ENCODE results near the gene FDX2. TPM values are rescaled to one million over a fixed set of nuclear protein-coding genes. Genes with fewer than 3 reads are reported as not detected.
A peak's percentile ranks its signal among the peaks of the same experiment; 100 is the strongest.
"Not testable (repeated sequence)": the region's sequence is repeated elsewhere in the genome, so short reads cannot be mapped to it uniquely, and the experiment has no call there.

FDX2 gene
- total RNA-seq, 2 experiments from 2014 or later = 8.2 to 9.4 TPM

DNA sequence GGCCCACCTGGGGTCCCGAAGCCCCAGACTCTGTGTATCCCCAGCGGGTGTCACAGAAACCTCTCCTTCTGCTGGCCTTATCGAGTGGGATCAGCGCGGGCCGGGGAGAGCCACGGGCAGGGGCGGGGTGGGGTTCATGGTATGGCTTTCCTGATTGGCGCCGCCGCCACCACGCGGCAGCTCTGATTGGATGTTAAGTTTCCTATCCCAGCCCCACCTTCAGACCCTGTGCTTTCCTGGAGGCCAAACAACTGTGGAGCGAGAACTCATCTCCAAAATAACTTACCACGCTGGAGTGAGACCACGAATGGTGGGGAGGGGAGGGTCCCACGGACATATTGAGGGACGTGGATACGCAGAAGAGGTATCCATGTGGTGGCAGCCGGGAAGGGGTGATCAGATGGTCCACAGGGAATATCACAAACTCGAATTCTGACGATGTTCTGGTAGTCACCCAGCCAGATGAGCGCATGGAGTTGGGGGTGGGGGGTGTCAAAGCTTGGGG is 27.1 kb downstream of the FDX2 start:
- ChIA-PET CTCF (interaction anchor here (1.0 to 4.7 kb wide), 9 partner anchors 18 to 137 kb away, joined by 3 to 40 read pairs (median 6); partner anchors contain the start of genes ICAM1 and RAVER1), POLR2A (interaction anchor here (1.0 to 5.8 kb wide), 4 partner anchors 18 to 186 kb away, joined by 3 to 54 read pairs (median 4); partner anchors contain the start of genes ANGPTL6, ICAM1 and TYK2)
- Mint-ChIP-seq H3K27ac (no peak overlapping the region), H3K4me3 (peak overlapping the region; percentile 73), H3K27me3 (ENCODE audit: low read depth) (peaks cover 56% of the 10 kb centered on the region), H3K4me1 (ENCODE audit: low read depth) (peaks cover 84% of the 10 kb centered on the region), H3K9me3 (ENCODE audit: insufficient read depth) (no peaks in the 10 kb centered on the region), H3K36me3 (ENCODE audit: low read depth) (peaks cover 32% of the 10 kb centered on the region)
- DNase-seq (peak; percentile 41), ATAC-seq (no peak)

DNA sequence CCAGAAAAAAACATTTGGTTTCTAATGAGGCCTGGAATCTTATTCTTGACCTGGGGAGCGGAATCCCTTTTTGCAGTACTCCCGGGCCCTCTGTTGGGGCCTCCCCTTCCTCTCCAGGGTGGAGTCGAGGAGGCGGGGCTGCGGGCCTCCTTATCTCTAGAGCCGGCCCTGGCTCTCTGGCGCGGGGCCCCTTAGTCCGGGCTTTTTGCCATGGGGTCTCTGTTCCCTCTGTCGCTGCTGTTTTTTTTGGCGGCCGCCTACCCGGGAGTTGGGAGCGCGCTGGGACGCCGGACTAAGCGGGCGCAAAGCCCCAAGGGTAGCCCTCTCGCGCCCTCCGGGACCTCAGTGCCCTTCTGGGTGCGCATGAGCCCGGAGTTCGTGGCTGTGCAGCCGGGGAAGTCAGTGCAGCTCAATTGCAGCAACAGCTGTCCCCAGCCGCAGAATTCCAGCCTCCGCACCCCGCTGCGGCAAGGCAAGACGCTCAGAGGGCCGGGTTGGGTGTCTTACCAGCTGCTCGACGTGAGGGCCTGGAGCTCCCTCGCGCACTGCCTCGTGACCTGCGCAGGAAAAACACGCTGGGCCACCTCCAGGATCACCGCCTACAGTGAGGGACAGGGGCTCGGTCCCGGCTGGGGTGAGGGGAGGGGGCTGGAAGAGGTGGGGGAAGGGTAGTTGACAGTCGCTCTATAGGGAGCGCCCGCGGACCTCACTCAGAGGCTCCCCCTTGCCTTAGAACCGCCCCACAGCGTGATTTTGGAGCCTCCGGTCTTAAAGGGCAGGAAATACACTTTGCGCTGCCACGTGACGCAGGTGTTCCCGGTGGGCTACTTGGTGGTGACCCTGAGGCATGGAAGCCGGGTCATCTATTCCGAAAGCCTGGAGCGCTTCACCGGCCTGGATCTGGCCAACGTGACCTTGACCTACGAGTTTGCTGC is 28.7 kb downstream of the FDX2 start, which contains the start of gene ICAM4:
Gene ICAM4, plus strand, starts transcription at position 153 of the 935 bp plus-strand sequence. Its CDS starts 58 bp downstream, at position 211.
- no peaks in the 10 kb centered on the region for H3K9me3 Mint-ChIP-seq (ENCODE audit: insufficient read depth)
- H3K4me3 Mint-ChIP-seq = peak within 1 kb of the TSS; percentile 54

GRCh38 chr19:10285393-10285792 is 30.4 kb downstream of the FDX2 start:
- Mint-ChIP-seq H3K27me3 (ENCODE audit: low read depth) (peaks cover 26% of the 10 kb centered on the region), H3K4me3 (no peak overlapping the region), H3K27ac (no peak overlapping the region), H3K4me1 (ENCODE audit: low read depth) (peaks cover 61% of the 10 kb centered on the region), H3K36me3 (ENCODE audit: low read depth) (peaks cover 37% of the 10 kb centered on the region), H3K9me3 (ENCODE audit: insufficient read depth) (no peaks in the 10 kb centered on the region)
- POLR2A ChIA-PET = interaction anchor here (1.4 to 5.8 kb wide), 2 partner anchors 15 to 48 kb away, joined by 3 to 54 read pairs; partner anchors contain the start of genes ICAM1 and RAVER1
- CTCF ChIA-PET = interaction anchor here (1.1 to 4.7 kb wide), 2 partner anchors 15 to 105 kb away, joined by 5 to 40 read pairs; partner anchors contain the start of gene ICAM1
- DNase-seq (no peak), ATAC-seq (no peak)

More for the DNA sequence above, 28.7 kb downstream of the FDX2 start, which contains the start of gene ICAM4:
- POLR2A ChIA-PET = interaction anchor here (1.0 to 5.8 kb wide), 3 partner anchors 10 to 28 kb away, joined by 3 to 54 read pairs (median 6); partner anchors contain the start of gene ICAM1
- Mint-ChIP-seq H3K4me1 (ENCODE audit: low read depth) (peaks cover 72% of the 10 kb centered on the region), H3K27ac (peak within 1 kb of the TSS; percentile 68), H3K27me3 (ENCODE audit: low read depth) (peaks cover 41% of the 10 kb centered on the region), H3K36me3 (ENCODE audit: low read depth) (peaks cover 31% of the 10 kb centered on the region)
- DNase-seq = peak; percentile 72
- peak; percentile 43 for ATAC-seq
- CTCF ChIA-PET = interaction anchor here (0.9 to 4.7 kb wide), 11 partner anchors 9 to 192 kb away, joined by 3 to 40 read pairs (median 3); partner anchors contain the start of genes ICAM1 and TYK2

DNA sequence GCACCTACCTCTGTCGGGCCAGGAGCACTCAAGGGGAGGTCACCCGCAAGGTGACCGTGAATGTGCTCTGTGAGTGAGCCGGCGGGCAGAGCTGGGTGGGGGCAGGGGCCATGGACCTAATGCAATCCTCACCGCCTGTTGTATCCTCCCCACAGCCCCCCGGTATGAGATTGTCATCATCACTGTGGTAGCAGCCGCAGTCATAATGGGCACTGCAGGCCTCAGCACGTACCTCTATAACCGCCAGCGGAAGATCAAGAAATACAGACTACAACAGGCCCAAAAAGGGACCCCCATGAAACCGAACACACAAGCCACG is 30.9 kb downstream of the FDX2 start:
- Mint-ChIP-seq H3K36me3 (ENCODE audit: low read depth) (peaks cover 40% of the 10 kb centered on the region), H3K4me1 (ENCODE audit: low read depth) (peaks cover 61% of the 10 kb centered on the region), H3K9me3 (ENCODE audit: insufficient read depth) (no peaks in the 10 kb centered on the region), H3K4me3 (no peak overlapping the region), H3K27ac (no peak overlapping the region), H3K27me3 (ENCODE audit: low read depth) (peaks cover 21% of the 10 kb centered on the region)
- CTCF ChIA-PET = interaction anchor here (4.7 kb wide), 1 partner anchor 14 kb away, joined by 40 read pairs; the partner anchor contains the start of gene ICAM1
- POLR2A ChIA-PET = interaction anchor here (5.8 kb wide), 1 partner anchor 14 kb away, joined by 54 read pairs; the partner anchor contains the start of gene ICAM1
- ATAC-seq (no peak), DNase-seq (no peak)

DNA sequence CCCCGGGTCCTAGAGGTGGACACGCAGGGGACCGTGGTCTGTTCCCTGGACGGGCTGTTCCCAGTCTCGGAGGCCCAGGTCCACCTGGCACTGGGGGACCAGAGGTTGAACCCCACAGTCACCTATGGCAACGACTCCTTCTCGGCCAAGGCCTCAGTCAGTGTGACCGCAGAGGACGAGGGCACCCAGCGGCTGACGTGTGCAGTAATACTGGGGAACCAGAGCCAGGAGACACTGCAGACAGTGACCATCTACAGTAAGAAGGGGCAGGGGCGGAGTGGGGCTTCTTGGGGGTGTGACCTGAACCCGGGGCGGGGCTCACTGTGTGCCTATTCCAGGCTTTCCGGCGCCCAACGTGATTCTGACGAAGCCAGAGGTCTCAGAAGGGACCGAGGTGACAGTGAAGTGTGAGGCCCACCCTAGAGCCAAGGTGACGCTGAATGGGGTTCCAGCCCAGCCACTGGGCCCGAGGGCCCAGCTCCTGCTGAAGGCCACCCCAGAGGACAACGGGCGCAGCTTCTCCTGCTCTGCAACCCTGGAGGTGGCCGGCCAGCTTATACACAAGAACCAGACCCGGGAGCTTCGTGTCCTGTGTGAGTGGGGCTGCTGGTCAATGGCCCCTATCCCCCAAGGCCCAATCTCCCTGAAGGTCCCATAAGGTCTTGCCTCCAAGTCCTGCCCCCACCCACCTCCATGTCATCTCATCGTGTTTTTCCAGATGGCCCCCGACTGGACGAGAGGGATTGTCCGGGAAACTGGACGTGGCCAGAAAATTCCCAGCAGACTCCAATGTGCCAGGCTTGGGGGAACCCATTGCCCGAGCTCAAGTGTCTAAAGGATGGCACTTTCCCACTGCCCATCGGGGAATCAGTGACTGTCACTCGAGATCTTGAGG is 31.5 kb downstream of the FDX2 start:
- CTCF ChIA-PET = interaction anchor here (4.7 kb wide), 1 partner anchor 14 kb away, joined by 40 read pairs; the partner anchor contains the start of gene ICAM1
- DNase-seq (no peak), ATAC-seq (no peak)
- Mint-ChIP-seq H3K9me3 (ENCODE audit: insufficient read depth) (no peaks in the 10 kb centered on the region), H3K4me1 (ENCODE audit: low read depth) (peaks cover 63% of the 10 kb centered on the region), H3K27ac (no peak overlapping the region), H3K27me3 (ENCODE audit: low read depth) (peaks cover 17% of the 10 kb centered on the region), H3K4me3 (no peak overlapping the region), H3K36me3 (ENCODE audit: low read depth) (peaks cover 44% of the 10 kb centered on the region)
- POLR2A ChIA-PET = no interaction called here

GRCh38 chr19:10283301-10284064 is 32.3 kb downstream of the FDX2 start:
- Mint-ChIP-seq H3K4me3 (no peak overlapping the region), H3K9me3 (ENCODE audit: insufficient read depth) (no peaks in the 10 kb centered on the region), H3K27ac (no peak overlapping the region), H3K27me3 (ENCODE audit: low read depth) (peaks cover 9% of the 10 kb centered on the region), H3K36me3 (ENCODE audit: low read depth) (peaks cover 48% of the 10 kb centered on the region), H3K4me1 (ENCODE audit: low read depth) (peaks cover 59% of the 10 kb centered on the region)
- POLR2A ChIA-PET = no interaction called here
- CTCF ChIA-PET = no interaction called here
- DNase-seq (no peak), ATAC-seq (no peak)

- POLR2A ChIA-PET; H3K27me3 Mint-ChIP-seq (ENCODE audit: low read depth); H3K9me3 Mint-ChIP-seq (ENCODE audit: insufficient read depth); DNase-seq; ATAC-seq; H3K27ac Mint-ChIP-seq; H3K4me3 Mint-ChIP-seq; CTCF ChIA-PET: not testable (repeated sequence)
- peaks cover 51% of the 10 kb centered on the region for H3K4me1 Mint-ChIP-seq (ENCODE audit: low read depth)
- H3K36me3 Mint-ChIP-seq (ENCODE audit: low read depth) = peaks cover 54% of the 10 kb centered on the region
Observed at GRCh38 chr19:10282043-10282442, 33.8 kb downstream of the FDX2 start.

DNA sequence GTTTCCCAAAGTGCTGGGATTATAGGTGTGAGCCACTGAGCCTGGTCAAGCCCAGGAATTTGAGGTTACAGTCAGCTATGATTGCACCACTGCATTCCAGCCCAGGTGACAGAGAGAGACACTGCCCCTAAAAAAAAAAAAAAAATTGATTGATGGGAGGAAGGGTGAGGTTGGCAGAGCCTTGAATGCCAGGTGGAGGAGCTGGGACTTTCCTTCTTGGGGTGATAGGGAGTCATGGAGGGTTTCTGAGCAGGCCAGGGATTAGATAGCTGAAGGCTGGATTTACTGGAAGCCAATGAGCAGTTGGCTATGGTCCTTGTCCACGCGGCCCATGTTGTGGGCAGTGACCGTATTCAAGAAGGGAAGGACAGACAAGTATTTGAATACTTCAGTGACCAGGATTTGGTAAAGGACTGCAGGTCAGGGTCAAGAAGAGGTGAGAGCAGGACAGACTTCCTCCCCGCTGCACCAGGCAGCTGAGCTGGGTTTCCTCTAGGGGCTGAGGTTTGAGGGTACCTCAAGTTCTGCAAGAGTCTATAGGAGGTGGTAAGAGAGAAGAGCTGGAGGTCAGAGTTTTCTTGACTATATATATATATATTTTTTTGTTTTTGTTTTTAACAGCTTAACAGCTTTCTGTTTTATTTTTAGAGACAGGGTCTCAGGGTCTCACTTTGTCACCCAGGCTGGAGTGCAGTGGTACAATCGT is 35.9 kb downstream of the FDX2 start:
- ChIA-PET POLR2A (interaction anchor here (0.7 to 3.2 kb wide), 4 partner anchors 10 to 481 kb away, joined by 3 to 16 read pairs (median 4); partner anchors contain the start of genes ICAM1 and TYK2), CTCF (interaction anchor here (0.6 to 3.3 kb wide), 9 partner anchors 9 to 145 kb away, joined by 3 to 15 read pairs (median 6); partner anchors contain the start of genes ICAM1 and ICAM5)
- Mint-ChIP-seq H3K4me1 (ENCODE audit: low read depth) (peaks cover 31% of the 10 kb centered on the region), H3K4me3 (no peak overlapping the region), H3K27me3 (ENCODE audit: low read depth) (no peaks in the 10 kb centered on the region), H3K9me3 (ENCODE audit: insufficient read depth) (no peaks in the 10 kb centered on the region), H3K36me3 (ENCODE audit: low read depth) (peaks cover 47% of the 10 kb centered on the region), H3K27ac (peak overlapping the region; percentile 58)
- ATAC-seq (peak; percentile 60), DNase-seq (peak; percentile 44)

- Mint-ChIP-seq H3K4me3 (no peak overlapping the region), H3K9me3 (ENCODE audit: insufficient read depth) (no peaks in the 10 kb centered on the region), H3K4me1 (ENCODE audit: low read depth) (peaks cover 35% of the 10 kb centered on the region), H3K36me3 (ENCODE audit: low read depth) (peaks cover 41% of the 10 kb centered on the region), H3K27ac (peak overlapping the region; percentile 70), H3K27me3 (ENCODE audit: low read depth) (no peaks in the 10 kb centered on the region)
- DNase-seq = no peak
- ATAC-seq = no peak
- CTCF ChIA-PET = interaction anchor here (1.3 to 3.3 kb wide), 4 partner anchors 8 to 110 kb away, joined by 4 to 15 read pairs (median 12); partner anchors contain the start of gene ICAM1
- POLR2A ChIA-PET = interaction anchor here (3.2 kb wide), 1 partner anchor 9 kb away, joined by 16 read pairs; the partner anchor contains the start of gene ICAM1
Observed at GRCh38 chr19:10278935-10279334, 36.9 kb downstream of the FDX2 start.

Data from activated CD8-positive, alpha-beta T cell treated with anti-CD3 and anti-CD28 coated beads, Interleukin-2, amount 10 ng/mL, durations not matched to agents 7 days and 5 days (primary cell).